A673 (cell line): Measurements from ENCODE around the gene FILIP1. TPM values are rescaled to one million over a fixed set of nuclear protein-coding genes. Genes with fewer than 3 reads are reported as not detected.

Experiments
- BruUV-seq: library from RNA; stranded (reverse); fragments of 400-500 nt; replicated peaks from 2 replicates; lab custom pipeline; 2021; lab: Mats Ljungman, UMichigan
- CTCF ChIA-PET: fragments of 300-600 bp; sonication (Branson Sonifier 250); formaldehyde crosslinking; loops from one replicate; lab custom pipeline; 2022; ENCODE audit warnings: antibody characterized with exemption; lab: Charles Lee
- POLR2A ChIA-PET: fragments of 300-600 bp; sonication (Branson Sonifier 250); formaldehyde crosslinking; loops from one replicate; lab custom pipeline; 2022; ENCODE audit warnings: antibody characterized with exemption; ENCODE audit not compliant: low non-redundant PET; lab: Charles Lee
- DNase-seq: peaks from one replicate; pipeline ENCODE4 v3.0.0-alpha.2; 2015; ENCODE audit warnings: low spot score
- H3K27ac ChIP-seq: fragments of 200-600 bp; sonication (generic); 2 replicates; pipeline ENCODE4 v1.5.1; 2016; ENCODE audit warnings: mixed run types, low read depth, mild to moderate bottlenecking, mixed read lengths, antibody characterized with exemption, low read length; ENCODE audit not compliant: poor library complexity, severe bottlenecking
- H3K27me3 ChIP-seq: fragments of 200-600 bp; sonication (generic); replicated peaks from 2 replicates; pipeline ENCODE4 v1.6.1; 2017; ENCODE audit warnings: mixed run types, low read depth, mild to moderate bottlenecking, mixed read lengths, antibody characterized with exemption, low read length; ENCODE audit not compliant: insufficient read depth, poor library complexity
- H3K36me3 ChIP-seq: fragments of 200-600 bp; sonication (generic); 2 replicates; pipeline ENCODE4 v1.6.1; 2016; ENCODE audit warnings: mixed run types, mild to moderate bottlenecking, mixed read lengths, antibody characterized with exemption, low read length; ENCODE audit not compliant: insufficient read depth, poor library complexity, severe bottlenecking
- H3K4me1 ChIP-seq: fragments of 200-600 bp; sonication (generic); 2 replicates; pipeline ENCODE4 v1.6.1; 2017; ENCODE audit warnings: mixed run types, mild to moderate bottlenecking, mixed read lengths, antibody characterized with exemption, low read length; ENCODE audit not compliant: insufficient read depth, poor library complexity, severe bottlenecking
- H3K4me3 ChIP-seq: fragments of 200-600 bp; sonication (generic); 2 replicates; pipeline ENCODE4 v1.5.1; 2016; ENCODE audit warnings: low read depth, mixed run types, mild to moderate bottlenecking, mixed read lengths, low read length; ENCODE audit not compliant: poor library complexity, severe bottlenecking
- H3K9me3 ChIP-seq: fragments of 200-600 bp; sonication (generic); 2 replicates; pipeline ENCODE4 v1.6.1; 2016; ENCODE audit warnings: mixed run types, low read depth, mild to moderate bottlenecking, mixed read lengths, antibody characterized with exemption, low read length; ENCODE audit not compliant: poor library complexity, severe bottlenecking
- EZH2 ChIP-seq: fragments of 200-600 bp; sonication (generic); IDR thresholded peaks from 2 replicates; pipeline ENCODE4 v1.6.1; 2017; ENCODE audit warnings: borderline replicate concordance, low read depth, mild to moderate bottlenecking, mixed read lengths, antibody characterized with exemption, low read length; ENCODE audit not compliant: poor library complexity, severe bottlenecking
- intact Hi-C: fragments of 100-400 bp; cut with micrococcal nuclease; formaldehyde crosslinking; loops from one replicate; pipeline ENCODE4 v1.10.0; 2022; ENCODE audit not compliant: unreplicated experiment
- total RNA-seq: library from RNA; stranded (reverse); gene quantifications from 2 replicates; pipeline ENCODE4 v1.2.3, GENCODE V29; 2021
- TF ChIP-seq, protein P1 (sequence below): fragments of 300-800, 200-600 bp; sonication (generic); conservative IDR thresholded peaks from 2 replicates; pipeline ENCODE4 v1.5.1; 2017; ENCODE audit warnings: low read depth, mild to moderate bottlenecking, antibody characterized with exemption, low read length, moderate library complexity, mixed read lengths

FILIP1 gene
- total RNA-seq, 1 experiment from 2014 or later, result 0.32 TPM

DNA sequence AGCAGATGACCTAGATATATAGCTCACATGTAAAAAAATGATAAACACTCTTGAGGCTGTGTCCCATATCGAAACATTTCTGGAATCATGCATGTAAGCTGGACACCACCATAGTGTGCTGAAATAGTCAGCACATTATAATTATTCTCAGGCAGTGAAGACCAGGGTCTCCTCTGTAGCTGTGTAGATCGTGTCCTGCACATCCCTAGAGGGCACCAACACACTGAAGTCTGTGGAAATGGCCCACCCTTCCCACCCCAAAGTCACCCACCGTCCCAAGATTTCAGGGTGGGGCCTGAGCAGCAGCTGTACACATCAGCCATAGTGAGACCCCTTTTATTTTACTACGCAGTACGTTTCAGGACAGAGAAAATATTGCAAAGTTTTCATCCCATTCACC is 188.0 kb downstream of the FILIP1 start:
- H3K4me1 ChIP-seq, result no peaks in the 10 kb centered on the region
- no peaks in the 10 kb centered on the region for H3K9me3 ChIP-seq
- no peak overlapping the region for H3K27ac ChIP-seq
- ChIA-PET POLR2A (no interaction called here), CTCF (interaction anchor here (0.6 kb wide), 1 partner anchor 88 kb away, joined by 8 read pairs; no protein-coding TSS in a partner anchor)
- intact Hi-C loops, result no loop called here
- no TSS peak for BruUV-seq
- TF ChIP-seq EZH2, result no peak
- TF ChIP-seq, protein P1, sequence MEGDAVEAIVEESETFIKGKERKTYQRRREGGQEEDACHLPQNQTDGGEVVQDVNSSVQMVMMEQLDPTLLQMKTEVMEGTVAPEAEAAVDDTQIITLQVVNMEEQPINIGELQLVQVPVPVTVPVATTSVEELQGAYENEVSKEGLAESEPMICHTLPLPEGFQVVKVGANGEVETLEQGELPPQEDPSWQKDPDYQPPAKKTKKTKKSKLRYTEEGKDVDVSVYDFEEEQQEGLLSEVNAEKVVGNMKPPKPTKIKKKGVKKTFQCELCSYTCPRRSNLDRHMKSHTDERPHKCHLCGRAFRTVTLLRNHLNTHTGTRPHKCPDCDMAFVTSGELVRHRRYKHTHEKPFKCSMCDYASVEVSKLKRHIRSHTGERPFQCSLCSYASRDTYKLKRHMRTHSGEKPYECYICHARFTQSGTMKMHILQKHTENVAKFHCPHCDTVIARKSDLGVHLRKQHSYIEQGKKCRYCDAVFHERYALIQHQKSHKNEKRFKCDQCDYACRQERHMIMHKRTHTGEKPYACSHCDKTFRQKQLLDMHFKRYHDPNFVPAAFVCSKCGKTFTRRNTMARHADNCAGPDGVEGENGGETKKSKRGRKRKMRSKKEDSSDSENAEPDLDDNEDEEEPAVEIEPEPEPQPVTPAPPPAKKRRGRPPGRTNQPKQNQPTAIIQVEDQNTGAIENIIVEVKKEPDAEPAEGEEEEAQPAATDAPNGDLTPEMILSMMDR, result no peak
- no peaks in the 10 kb centered on the region for H3K36me3 ChIP-seq
- no peaks in the 10 kb centered on the region for H3K27me3 ChIP-seq
- DNase-seq, result no peak
- no peak overlapping the region for H3K4me3 ChIP-seq

DNA sequence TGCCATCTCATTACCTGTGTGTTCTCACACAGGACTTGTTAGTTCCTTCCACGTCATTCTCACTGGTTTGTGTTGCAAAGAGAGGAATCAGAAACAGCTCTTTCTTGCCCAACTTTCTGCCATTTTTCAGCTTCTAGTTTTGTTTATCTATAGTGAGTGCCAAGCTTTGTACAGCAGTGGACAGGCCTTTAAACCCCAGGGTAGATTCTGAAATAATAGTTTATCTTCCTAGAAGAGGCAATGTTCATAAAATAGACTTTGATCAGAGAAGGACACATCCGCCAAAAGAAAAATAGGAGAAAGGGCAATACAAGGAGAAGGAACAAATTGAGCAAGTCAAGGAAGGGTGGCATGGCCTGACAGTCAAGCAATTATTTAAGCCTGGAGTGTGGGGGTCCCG is 191.3 kb downstream of the FILIP1 start:
- no peaks in the 10 kb centered on the region for H3K36me3 ChIP-seq
- H3K9me3 ChIP-seq, result no peaks in the 10 kb centered on the region
- no peak for DNase-seq
- TF ChIP-seq, protein P1, result no peak
- TF ChIP-seq EZH2, result no peak
- H3K4me3 ChIP-seq, result no peak overlapping the region
- CTCF ChIA-PET, result no interaction called here
- H3K27me3 ChIP-seq, result no peaks in the 10 kb centered on the region
- H3K4me1 ChIP-seq, result peaks cover 4% of the 10 kb centered on the region
- BruUV-seq, result no TSS peak
- H3K27ac ChIP-seq, result no peak overlapping the region
- POLR2A ChIA-PET, result no interaction called here
- intact Hi-C loops, result no loop called here

DNA sequence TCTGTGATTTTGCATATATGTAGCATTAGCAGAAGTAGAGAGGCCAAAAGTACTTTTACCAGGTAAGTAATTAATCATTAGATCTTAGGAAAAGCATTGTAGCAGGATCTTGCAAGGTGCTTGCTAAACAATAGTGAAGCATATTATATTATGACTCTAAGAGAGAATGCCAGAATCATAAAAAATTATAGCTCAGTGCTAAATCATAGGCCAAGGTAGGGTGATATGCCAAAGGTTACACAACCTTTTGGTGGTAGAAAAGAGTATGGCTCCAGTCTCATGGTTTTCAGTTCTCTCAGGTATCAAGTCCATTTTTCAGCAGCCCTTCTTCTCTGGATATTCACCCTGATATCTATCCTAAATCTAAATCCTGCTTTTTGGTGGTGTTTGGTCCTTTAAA is 192.1 kb downstream of the FILIP1 start:
- Histone ChIP-seq H3K4me1 (peaks cover 4% of the 10 kb centered on the region), H3K27ac (no peak overlapping the region), H3K36me3 (no peaks in the 10 kb centered on the region), H3K27me3 (no peaks in the 10 kb centered on the region), H3K9me3 (no peaks in the 10 kb centered on the region), H3K4me3 (no peak overlapping the region)
- BruUV-seq, result no TSS peak
- TF ChIP-seq EZH2, result no peak
- TF ChIP-seq, protein P1, result no peak
- CTCF ChIA-PET, result no interaction called here
- no peak for DNase-seq
- intact Hi-C loops, result no loop called here
- POLR2A ChIA-PET, result no interaction called here
